Measurements from ENCODE around the gene UBQLN1. TPM values are rescaled to one million over a fixed set of nuclear protein-coding genes. Genes with fewer than 3 reads are reported as not detected.

UBQLN1 gene
- polyA plus RNA-seq, 1 donor from 2014 or later = 133 TPM

GRCh38 chr9:83628540-83628939 lies 79.2 kb downstream of the UBQLN1 start:
- no peak for TF ChIP-seq EP300 (conservative IDR thresholded peaks at IDR 0.05; ENCODE audit: poor library complexity, severe bottlenecking)
- TF ChIP-seq EZH2 (IDR thresholded peaks at IDR 0.05; ENCODE audit: borderline replicate concordance, insufficient read depth, low read length, poor library complexity, severe bottlenecking) = no peak
- TF ChIP-seq TAF1 (IDR thresholded peaks at IDR 0.05; ENCODE audit: low read depth) = no peak
- no peak for TF ChIP-seq POLR2AphosphoS5 (IDR thresholded peaks at IDR 0.05)
- TF ChIP-seq MXI1 (conservative IDR thresholded peaks at IDR 0.05; ENCODE audit: poor library complexity, severe bottlenecking) = no peak
- no peak for TF ChIP-seq RAD21 (conservative IDR thresholded peaks at IDR 0.05)
- TF ChIP-seq SMC3 (conservative IDR thresholded peaks at IDR 0.05; ENCODE audit: poor library complexity) = no peak
- no peak for TF ChIP-seq REST (IDR thresholded peaks at IDR 0.05; ENCODE audit: borderline replicate concordance)
- Histone ChIP-seq H3K9me3 (ENCODE audit: low read length) (no peaks in the 10 kb centered on the region), H3F3A (ENCODE audit: insufficient read depth, low read length, poor library complexity, severe bottlenecking) (no peaks in the 10 kb centered on the region), H3K4me2 (ENCODE audit: low read length) (no peak overlapping the region), H3K4me3 (ENCODE audit: low read length) (no peak overlapping the region), H3K9me2 (ENCODE audit: insufficient read depth, low read length) (no peaks in the 10 kb centered on the region), H4K20me1 (ENCODE audit: insufficient read depth) (no peaks in the 10 kb centered on the region), H3K27ac (ENCODE audit: low read length) (no peak overlapping the region), H3K27me3 (ENCODE audit: insufficient read depth, low read depth, low read length) (no peaks in the 10 kb centered on the region), H3K36me3 (ENCODE audit: insufficient read depth, low read length) (peaks cover 3% of the 10 kb centered on the region), H3K9ac (ENCODE audit: low read length) (no peak overlapping the region), H2AFZ (ENCODE audit: low read depth, low read length) (no peak overlapping the region), H3K79me2 (replicated peaks; ENCODE audit: insufficient read depth, low read length) (no peaks in the 10 kb centered on the region)

DNA sequence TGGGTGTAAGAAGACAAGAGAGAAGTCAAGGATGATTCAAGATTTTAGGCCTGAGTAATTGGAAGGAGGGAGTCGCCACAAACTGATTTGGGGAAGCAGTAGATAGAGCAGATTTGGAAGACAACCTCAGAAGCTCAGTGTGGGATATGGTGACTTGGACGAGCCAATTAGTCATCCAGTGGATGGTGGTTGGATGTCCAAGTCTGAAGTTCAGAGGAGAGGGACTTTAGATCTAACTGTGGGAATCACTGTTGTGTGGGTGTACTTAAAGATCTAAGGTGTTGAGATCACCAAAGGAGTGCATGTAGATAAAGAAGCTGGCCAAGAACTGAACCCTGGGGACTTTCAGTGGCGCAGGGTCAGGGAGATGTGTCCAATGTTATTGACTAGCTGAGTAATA lies 82.6 kb downstream of the UBQLN1 start:
- Histone ChIP-seq H3K27me3 (ENCODE audit: insufficient read depth, low read depth, low read length) (peaks cover 5% of the 10 kb centered on the region), H2AFZ (ENCODE audit: low read depth, low read length) (no peak overlapping the region), H3K79me2 (replicated peaks; ENCODE audit: insufficient read depth, low read length) (no peaks in the 10 kb centered on the region), H3K4me2 (ENCODE audit: low read length) (no peak overlapping the region), H3K4me3 (ENCODE audit: low read length) (no peak overlapping the region), H4K20me1 (ENCODE audit: insufficient read depth) (no peaks in the 10 kb centered on the region), H3K36me3 (ENCODE audit: insufficient read depth, low read length) (peaks cover 3% of the 10 kb centered on the region), H3K9me2 (ENCODE audit: insufficient read depth, low read length) (no peaks in the 10 kb centered on the region), H3K9me3 (ENCODE audit: low read length) (no peaks in the 10 kb centered on the region), H3K9ac (ENCODE audit: low read length) (no peak overlapping the region), H3K27ac (ENCODE audit: low read length) (no peak overlapping the region), H3F3A (ENCODE audit: insufficient read depth, low read length, poor library complexity, severe bottlenecking) (no peaks in the 10 kb centered on the region)
- no peak for TF ChIP-seq EP300 (conservative IDR thresholded peaks at IDR 0.05; ENCODE audit: poor library complexity, severe bottlenecking)
- no peak for TF ChIP-seq TAF1 (IDR thresholded peaks at IDR 0.05; ENCODE audit: low read depth)
- TF ChIP-seq POLR2AphosphoS5 (IDR thresholded peaks at IDR 0.05) = no peak
- no peak for TF ChIP-seq EZH2 (IDR thresholded peaks at IDR 0.05; ENCODE audit: borderline replicate concordance, insufficient read depth, low read length, poor library complexity, severe bottlenecking)
- no peak for TF ChIP-seq MXI1 (conservative IDR thresholded peaks at IDR 0.05; ENCODE audit: poor library complexity, severe bottlenecking)
- no peak for TF ChIP-seq SMC3 (conservative IDR thresholded peaks at IDR 0.05; ENCODE audit: poor library complexity)
- TF ChIP-seq CTCF (IDR thresholded peaks at IDR 0.05; ENCODE audit: poor library complexity, severe bottlenecking) = no peak
- TF ChIP-seq RAD21 (conservative IDR thresholded peaks at IDR 0.05) = no peak
- TF ChIP-seq REST (IDR thresholded peaks at IDR 0.05; ENCODE audit: borderline replicate concordance) = no peak
